NOMO-1 treated with DMSO at 0.1 percent for 48 hours (cell line): ENCODE data around the gene SNRPD3.
"Not testable (repeated sequence)": the region's sequence is repeated elsewhere in the genome, so short reads cannot be mapped to it uniquely, and the experiment has no call there.

ENCODE experiments used
- DNase-seq: peaks from one replicate; lab custom pipeline; 2025; ENCODE audit not compliant: unreplicated experiment; lab: John Stamatoyannopoulos, UW

SNRPD3 gene

DNA sequence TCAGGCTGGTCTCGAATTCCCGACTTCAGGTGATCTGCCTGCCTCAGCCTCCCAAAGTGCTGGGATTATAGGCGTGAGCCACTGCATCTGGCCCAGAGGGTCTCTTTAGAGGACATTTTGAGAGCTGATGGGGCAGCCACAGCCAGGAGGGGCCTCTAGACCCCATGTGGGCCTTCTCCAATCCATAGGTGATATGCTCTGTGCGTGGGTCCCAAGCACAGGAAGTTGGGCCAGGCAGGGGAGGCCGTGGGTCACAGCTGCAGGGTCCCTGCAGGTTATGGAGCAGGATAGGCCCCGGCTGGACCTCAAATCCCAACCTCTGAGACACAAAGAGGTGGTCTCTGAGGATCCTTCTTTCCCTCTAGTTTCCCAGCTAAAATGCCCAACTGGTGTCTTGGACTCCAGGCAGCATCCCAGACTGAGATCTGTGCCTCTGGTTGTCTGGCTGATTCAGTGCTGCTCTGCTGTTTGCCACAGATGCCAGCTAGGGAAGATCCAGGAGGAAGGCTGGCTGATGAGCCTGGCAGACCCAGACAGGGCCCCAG lies 35.6 kb downstream of the SNRPD3 start:
- DNase-seq, result no peak

DNA sequence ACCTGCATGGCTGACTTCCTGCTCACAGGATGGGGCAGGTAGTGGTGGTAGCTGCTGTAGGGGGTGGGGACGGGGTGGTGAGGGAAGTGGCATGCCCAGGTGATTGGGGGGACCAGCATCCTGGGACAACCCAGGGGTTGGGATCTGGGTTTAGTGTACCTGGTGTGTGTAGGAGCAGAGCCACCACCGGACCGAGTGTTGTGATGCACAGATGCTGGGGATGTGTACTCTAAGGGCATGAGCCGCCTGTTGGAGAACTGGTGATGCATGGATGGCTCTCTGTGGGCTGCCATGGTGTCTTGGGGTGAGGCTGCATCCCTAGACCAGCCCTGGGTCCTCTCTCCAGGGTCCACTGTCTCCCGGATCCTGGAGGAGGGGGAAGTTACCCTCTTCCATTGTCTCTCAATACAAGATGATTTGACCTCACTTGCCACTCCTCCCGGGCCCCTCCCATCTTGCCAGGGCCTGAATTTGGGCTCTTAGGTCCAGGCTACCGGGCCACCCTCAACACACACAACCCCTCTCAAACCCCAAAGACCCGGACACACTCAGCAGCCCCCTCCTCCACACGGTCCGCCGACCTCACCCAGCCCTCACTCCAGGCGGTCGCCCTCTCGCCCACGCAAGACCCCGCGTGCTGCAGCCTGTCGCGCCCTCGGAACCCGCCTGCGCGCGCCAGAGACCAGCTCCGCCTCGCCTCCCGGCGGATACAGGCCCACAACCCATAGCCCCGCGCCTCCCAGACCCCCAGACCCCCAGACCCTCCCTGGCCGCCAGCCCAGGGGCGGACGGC lies 36.5 kb downstream of the SNRPD3 start:
- peak; percentile 1 for DNase-seq

DNA sequence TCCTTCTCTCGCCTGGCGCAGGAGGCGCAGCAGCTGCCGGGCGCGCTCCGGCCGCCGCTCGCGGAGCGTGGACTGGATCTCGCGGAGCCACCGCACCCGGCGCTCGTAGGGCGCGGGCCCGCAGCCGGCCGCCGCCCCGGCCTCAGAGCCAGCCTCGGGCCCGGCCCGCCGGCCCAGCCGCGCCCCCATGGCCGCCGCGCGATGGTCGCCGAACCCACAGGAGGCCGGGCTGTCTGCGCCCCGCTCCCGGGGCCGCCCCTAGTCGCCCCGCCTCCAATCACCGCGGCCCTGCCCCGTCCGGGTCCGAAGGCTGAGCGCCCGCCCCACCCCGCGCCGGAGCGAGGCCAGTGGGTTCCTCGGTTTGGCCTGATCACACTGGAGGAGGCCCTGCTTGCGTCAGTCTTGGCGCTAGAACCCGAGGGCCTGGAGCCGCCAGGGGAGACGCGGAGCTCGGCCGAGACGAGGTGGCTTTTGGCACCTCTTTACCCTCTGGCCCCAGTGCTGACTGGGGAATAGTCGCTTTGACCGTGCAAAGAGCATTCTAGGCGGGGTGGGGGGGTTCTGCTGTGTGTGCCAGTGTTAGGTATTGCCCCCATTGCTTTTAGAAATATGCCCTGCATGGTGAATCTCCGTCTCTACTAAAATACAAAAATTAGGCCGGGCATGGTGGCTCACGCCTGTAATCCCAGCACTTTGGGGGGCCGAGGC lies 37.2 kb downstream of the SNRPD3 start, which contains the start of gene LRRC75B:
Gene LRRC75B, minus strand, starts transcription at position 223 of the 708 bp plus-strand sequence. Its CDS starts 34 bp downstream, at position 189.
- DNase-seq, result peak; percentile 86

DNA sequence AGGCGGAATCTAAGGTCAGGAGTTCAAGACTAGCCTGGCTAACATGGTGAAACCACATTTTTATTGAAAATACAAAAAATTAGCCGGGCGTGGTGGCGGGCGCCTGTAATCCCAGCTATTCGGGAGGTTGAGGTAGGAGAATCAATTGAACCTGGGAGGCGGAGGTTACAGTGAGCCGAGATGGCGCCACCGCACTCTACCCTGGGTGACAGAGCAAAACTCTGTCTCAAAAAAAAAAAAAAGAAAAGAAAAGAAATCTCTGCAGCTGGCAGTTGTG lies 37.7 kb downstream of the SNRPD3 start:
- DNase-seq, result not testable (repeated sequence)

DNA sequence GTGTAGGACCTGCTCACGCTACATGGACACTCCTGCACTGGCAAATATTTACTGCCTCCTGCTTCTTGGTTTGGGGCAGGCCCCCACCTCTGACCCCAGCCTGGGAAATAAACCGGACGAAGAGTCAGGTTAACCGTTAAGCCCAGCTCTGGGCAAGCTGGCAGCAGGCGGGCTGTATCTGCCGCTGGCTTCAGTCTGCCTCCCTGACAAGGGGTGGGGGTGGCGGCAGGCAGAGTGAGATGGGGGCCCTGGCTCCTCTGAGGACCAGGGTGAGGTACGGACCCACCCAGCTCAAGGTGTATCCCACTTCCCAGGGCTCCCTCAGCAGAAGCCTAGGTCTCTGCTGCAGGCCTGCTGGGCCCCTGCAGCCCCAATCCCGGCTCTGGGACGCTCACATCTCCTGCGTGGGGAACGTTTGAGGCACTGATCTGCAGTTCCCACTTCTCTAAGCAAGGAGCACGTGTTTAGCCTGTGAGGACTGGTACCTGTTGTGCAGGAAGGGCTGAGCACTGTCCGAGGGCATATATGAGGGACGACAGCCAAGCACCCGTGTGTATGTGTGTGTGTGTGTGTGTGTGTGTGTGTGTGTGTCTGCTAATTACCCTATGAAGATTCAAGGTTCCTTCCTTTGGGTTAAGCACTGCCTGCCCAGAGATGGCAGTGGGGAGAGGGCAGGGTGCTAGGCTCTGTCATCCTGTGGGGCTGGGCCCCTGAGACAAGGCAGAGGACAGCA lies 38.2 kb downstream of the SNRPD3 start:
- DNase-seq, result no peak

DNA sequence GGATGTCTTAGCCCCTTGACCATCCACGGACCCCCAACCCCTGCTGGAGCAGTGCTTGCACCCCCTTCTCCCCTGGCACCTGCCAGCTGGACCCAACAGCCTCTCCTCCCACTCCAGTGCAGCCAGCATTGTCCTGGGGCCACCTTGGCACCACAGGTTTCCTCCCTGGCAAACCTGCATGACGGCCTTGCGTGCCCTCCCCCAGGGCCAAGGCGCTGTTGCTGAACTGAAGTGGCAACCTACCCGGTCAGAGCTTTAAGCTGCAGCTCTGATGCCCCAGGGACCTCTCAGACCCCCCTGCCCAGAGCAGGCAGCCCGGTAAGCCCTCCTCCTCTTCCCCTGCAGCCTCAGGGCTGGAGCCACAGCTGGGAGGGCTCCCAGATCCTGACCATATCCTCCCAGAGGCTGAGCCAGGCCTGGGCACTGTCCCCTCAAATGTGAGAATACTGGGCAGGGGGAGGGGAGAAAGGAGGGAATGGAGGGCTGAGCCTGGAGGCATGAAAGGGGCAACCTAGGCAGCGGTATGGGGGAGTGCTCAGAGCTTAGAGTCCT lies 38.8 kb downstream of the SNRPD3 start:
- no peak for DNase-seq

DNA sequence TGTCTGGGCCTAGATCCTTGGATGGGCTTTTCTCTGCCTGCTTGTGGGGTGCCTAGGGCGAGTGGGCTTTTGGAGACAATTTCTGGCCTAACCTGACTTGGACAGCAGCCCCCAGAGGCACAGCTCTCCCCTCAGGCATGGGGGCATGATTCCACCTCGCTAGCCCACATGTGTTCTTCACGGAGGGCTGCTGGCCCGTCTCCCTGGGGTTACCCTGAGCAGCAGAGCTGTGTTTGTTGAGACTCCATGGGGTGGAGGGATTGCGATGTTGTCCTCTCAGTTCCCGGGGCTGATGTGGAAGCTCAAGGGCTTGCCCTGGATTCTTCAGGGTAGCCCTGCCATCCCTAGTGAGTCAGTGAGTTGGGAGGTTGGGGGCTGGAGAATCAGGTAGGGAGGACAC lies 39.4 kb downstream of the SNRPD3 start:
- no peak for DNase-seq

DNA sequence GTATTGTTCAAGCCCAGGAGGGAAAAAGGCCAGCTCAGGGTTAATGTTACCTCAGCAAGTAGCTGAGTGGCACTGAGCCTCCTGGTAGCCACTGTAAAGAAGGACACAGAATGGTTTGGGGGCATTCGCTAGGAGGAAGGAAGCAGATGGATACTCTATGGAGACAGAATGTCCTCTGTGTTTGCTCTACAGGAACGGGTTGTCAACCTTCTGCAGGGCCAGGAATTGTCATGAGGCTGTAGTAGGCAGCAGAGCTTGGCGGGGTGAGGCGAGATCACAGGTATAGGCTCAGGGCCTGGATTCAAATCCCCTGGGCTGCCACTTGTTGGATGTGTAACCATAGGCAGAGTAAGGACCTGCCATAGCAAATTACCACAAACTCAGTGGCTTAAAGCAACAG lies 40.1 kb downstream of the SNRPD3 start:
- DNase-seq, result no peak

DNA sequence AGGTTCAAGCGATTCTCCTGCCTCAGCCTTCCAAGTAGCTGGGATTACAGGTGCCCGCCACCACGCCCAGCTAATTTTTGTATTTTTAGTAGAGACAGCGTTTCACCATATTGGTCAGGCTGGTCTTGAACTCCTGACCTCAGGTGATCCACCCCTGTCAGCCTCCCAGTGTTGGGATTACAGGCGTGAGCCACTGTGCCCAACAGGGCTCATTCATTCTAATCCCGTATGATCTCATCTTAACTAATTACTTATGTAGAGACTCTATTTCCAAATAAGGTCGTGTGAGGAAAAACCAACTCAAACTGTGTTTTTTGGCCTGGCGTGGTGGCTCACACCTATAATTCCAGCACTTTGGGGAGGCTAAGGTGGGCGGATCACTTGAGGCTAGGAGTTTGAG lies 41.3 kb downstream of the SNRPD3 start:
- not testable (repeated sequence) for DNase-seq

DNA sequence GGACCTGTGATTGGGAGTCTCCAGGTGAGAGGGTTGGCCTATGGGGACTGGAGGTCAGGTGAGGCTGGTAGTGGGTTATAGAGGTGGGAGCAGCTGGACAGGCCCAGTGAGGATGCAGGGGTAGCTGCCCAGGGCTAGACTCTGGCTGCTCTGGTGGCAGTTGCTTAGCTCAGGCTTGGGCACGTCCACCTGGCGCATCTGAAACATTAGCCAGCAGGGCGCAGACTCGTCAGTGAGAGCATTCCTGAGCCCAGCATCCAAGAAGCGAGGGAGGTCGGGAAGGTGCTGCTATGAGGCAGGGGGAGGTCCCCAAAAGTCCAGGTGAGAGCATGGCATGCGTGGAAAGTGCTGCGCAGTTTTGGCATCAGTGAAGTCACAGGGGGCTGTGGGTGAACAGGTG lies 43.7 kb downstream of the SNRPD3 start:
- DNase-seq, result no peak

DNA sequence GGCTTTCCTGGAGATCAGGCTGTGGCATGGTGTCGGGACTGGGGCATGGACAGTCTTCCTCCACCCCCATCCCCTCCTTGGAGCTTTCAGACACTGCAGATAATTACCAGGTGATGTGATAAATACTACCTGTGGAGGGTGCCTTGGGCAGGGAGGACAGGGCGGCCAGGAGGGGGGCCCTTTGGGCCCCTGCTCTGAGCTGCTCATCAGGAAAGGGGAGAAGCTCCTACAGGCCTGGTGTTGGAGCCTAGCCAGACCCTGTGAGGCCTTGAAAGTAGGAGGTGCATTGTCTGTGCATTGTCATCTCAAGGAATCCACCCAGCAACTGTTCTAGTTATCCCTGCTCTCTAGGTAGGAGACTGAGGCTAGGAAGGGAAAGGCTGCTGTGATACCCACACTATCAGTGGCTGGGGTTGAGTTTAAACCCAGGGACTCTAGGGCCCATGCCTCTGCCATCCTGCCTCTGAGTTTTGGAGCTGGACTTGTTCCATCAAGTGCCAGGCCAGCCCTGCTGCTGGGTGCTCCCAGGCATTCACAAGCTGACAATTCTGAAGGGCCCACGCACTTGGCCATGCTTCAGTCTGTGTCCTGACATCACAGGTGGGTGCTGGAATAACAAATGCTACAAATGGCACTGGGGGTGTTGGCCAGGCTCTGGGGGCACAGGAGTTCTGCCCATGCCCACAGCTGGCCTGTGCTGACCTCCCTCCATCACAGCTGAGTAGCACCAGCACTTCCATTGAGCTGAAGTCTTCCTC lies 44.3 kb downstream of the SNRPD3 start:
- not testable (repeated sequence) for DNase-seq

DNA sequence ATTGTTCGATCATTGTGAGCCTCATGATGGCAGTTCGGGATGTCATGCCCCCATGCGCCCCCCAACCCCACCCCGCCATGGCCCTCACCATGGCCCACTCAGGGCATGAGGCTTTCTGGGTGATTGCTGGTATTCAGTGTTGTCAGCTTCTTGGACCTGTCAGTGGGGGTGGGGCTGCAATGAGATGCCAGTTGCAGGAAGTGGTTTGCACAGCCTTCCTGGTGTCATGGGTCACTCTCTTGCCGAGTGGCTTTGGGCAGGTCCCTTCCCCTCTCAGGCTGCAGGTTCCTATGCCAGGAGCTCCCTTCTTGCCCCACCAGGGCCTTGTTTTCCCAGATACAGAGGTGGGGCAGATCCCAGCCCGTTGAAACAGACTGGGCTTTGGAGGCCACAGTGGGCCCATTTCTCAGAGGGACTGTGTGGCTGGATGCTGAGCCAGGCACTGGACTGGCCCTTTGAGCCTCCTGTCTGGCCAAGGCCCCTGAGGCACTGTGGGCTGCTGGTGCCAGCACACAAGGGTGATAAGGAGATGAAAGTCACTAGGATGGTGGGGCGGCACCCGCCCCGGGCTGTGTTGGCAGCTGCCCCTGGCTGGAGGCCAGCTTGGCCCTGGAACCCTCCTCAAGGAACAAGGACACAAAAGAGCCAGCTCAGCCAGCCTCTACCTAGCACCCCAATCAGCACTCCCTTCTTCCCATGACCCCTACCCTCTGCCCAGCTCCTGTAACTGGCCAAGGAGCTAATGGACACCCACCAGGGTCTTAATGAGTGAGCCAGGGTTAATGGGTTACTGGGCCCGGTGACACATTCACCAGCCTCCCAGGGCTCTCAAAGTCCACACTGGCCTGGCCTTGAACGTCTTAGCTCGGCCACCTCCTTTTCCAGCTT lies 45.7 kb downstream of the SNRPD3 start:
- peak; percentile 51 for DNase-seq

DNA sequence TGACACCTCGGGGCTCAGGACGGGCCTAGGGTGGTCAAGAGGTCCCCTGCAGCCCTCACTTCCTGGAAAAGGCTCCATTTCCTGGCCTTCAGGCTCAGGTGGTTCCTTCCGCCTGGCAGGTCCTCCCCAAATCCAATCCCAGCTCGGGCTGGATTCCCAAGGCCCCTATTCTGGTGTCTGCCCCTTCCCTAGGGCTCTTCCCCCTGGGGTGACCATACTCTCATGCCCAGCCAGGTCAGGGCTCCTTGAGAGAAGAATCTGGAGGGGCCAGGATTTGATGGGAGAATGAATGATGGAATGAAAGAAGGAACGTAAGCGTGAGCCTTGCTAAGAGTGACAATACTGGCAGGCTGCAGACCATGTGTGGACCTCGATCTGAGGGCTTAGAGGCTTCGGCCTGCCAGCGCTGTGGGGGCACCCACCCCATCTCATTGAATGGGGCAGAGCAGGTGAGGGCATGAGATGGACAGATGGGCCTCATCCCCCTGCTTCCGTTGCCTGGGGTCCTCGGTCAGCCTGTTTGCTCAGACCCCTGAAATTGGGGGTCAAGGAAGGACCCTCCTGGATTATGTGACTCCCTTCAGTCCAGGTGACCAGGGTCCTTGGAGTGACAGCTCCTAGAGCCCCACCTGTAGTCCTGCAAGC lies 46.4 kb downstream of the SNRPD3 start:
- DNase-seq, result not testable (repeated sequence)

DNA sequence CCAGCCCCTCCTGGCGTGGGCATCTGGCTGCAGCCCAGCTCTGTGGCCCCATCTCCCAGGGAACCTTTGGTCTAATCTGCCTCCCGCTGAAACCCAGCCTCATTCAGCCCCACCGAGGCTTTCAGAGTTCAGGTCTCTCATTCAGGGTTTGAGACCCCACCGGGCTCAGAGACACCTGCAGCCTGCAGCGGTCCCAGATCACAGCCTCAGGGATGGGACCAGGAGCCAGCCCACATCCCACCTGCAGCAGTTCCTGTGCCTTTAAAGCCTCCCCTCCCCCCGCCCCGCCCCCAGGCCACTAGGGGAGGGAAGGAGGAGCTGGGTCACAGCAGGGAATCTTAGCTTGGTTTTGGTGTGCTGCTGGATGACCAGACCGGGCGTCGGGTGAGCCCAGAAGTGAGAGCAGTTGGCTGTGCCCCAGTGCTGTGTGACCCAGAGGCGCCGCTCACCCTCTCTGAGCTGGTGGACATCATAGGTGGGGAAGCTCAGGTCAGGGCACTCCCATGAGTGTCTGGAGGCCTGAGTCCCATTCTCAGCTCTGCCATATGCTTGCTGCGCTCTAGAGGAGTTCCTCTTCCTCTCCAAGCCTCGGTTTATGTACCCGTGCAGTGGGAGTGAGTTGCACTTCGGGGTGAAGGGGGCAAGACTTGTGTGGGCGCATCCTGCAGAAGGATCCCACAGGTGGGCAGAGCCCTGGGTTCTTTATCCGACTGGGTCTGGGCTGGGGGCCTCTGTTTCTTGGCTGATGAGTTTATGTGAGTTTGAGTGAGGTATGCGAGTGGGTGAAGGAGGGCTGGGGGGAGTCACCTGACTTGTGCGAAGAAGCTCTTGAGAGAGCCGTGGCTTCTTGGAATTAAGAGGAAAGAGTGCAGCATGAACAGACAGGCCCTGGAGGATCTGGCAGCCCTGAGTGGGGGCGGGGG lies 47.3 kb downstream of the SNRPD3 start, which contains the start of gene GGT1:
Gene GGT1, plus strand, starts transcription at position 347 of the 923 bp plus-strand sequence. CDS start 7,889 bp downstream, outside the sequence.
- DNase-seq, result peak; percentile 14

DNA sequence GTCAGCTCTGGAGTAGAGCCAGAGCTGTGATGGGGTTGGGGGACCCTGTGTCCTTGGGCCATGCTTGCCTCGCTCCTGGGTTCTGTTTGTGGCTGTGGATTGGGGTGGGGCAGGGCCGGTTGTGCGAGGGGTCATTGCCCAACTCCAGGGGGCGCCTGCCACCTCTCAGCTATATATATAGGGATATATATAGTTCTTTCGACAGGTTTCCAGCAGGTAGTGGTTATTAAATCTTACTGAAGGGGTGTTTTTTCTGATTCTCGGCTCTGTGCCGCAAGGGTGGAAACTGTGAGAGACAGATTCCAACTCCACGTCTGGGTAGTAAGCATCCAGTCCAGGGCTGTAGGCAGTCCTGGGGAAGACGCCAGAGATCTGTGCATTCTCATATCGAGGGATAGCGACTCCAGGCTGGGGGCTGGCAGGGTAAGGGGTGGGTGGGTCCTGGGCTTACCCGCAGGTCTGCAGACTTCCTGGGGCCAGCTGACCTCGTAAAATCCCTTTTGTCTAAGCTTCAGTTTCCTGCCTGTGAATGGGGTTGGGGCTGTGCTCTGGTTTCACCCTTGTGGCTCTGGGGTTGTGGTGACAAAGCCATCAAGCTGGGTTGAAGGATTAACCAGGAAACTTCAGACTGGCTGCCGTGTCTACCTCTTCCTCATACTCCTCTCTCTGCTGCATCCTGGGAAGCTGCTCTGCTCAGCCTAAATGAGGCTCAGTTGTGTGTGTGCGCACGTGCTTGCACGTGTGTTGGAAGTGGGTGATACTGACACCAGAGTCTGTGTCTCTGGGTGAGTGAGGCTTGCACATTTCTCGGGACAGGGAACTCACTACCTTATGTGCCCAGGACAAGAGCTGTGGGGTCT lies 48.2 kb downstream of the SNRPD3 start:
- DNase-seq, result peak; percentile 37

DNA sequence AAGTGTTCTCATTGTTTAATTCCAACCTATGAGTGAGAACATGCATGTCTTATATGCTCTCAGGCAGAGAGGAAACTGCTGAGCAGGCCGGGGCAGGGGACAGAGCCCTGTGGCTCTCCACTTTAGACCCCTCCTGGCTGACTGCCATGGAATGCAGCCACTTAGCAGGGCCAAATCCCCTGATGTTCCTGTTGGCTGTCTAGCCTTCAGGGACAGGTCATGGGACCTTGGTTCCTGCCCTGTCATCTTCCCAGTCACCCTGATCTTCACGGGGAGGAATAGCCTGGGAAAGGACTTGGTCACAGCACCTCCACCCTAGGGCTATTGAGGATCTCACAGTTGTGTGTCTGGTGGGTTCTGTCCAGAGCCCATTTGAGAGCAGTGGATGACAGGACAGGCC lies 50.5 kb downstream of the SNRPD3 start:
- not testable (repeated sequence) for DNase-seq

DNA sequence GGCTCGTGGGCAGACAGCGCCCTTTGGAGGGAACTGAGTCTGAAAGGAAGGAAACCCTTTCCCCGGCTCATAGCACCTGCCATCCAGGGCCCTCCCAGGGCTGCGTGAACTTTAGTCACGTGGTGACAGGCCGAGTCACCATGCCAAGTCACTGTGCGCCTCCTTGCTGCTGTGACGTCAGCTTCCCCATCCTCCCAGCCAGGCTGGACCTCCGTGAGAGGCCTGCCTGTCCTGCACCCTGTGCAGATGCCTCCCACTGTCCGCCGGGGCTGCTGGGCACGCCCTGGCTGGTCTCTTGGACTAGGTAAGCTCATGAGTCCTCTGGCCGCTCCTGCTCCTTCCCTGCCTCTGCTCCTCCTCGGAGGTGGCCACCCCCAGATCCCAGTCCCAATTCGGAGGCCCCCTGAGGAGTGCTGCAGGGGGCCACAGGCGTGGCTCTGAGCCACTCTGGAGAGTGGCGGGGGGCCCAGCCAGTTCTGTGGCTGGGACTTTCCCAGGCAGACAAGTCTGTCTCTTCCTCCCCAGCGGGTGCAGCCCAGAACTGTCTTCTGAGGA lies 51.7 kb downstream of the SNRPD3 start:
- peak; percentile 56 for DNase-seq
